KBM-7 (cell line): ENCODE measurements around the gene HPGDS.
"Not testable (repeated sequence)": the region's sequence is repeated elsewhere in the genome, so short reads cannot be mapped to it uniquely, and the experiment has no call there.

Source experiments
- DNase-seq: peaks from one replicate; pipeline ENCODE4 v3.0.0-alpha.2; 2015
- in situ Hi-C: fragments of 300-500 bp; cut with MboI; formaldehyde crosslinking; loops from 2 replicates; pipeline ENCODE4 v1.14.3; 2020; ENCODE audit warnings: low sequenced_read_pairs, low pct_unique_long_range_greater_than_20kb, mixed read lengths

HPGDS gene

GRCh38 chr4:94342694-94343093 lies at the start of gene HPGDS:
TSS of gene HPGDS (minus strand) at chr4:94342836. CDS start at chr4:94334629, 8,207 bp downstream.
- DNase-seq, result peak; percentile 50
- in situ Hi-C loops, result no loop called here

GRCh38 chr4:94390804-94391410 lies 48.3 kb upstream of the HPGDS start:
- in situ Hi-C loops, result no loop called here
- DNase-seq, result peak; percentile 42

- DNase-seq, result no peak
- in situ Hi-C loops, result no loop called here
These were observed 47.1 kb upstream of the HPGDS start for GRCh38 chr4:94389595-94390267.

- in situ Hi-C loops, DNase-seq: not testable (repeated sequence)
These were observed 45.3 kb upstream of the HPGDS start for GRCh38 chr4:94387965-94388364.

- in situ Hi-C loops, DNase-seq: not testable (repeated sequence)
These were observed 42.8 kb upstream of the HPGDS start for GRCh38 chr4:94385452-94385851.

- DNase-seq, in situ Hi-C loops: not testable (repeated sequence)
These were observed 40.3 kb upstream of the HPGDS start for GRCh38 chr4:94382891-94383290.

GRCh38 chr4:94378047-94378446 lies 35.4 kb upstream of the HPGDS start:
- no peak for DNase-seq
- in situ Hi-C loops, result no loop called here

GRCh38 chr4:94377294-94377693 lies 34.7 kb upstream of the HPGDS start:
- DNase-seq, result no peak
- in situ Hi-C loops, result no loop called here

- no peak for DNase-seq
- in situ Hi-C loops, result no loop called here
These were observed 32.7 kb upstream of the HPGDS start for GRCh38 chr4:94375364-94375763.

- in situ Hi-C loops, result no loop called here
- DNase-seq, result no peak
These were observed 31.1 kb upstream of the HPGDS start for GRCh38 chr4:94373752-94374151.

GRCh38 chr4:94372991-94373390 lies 30.4 kb upstream of the HPGDS start:
- DNase-seq, result no peak
- in situ Hi-C loops, result no loop called here

- no peak for DNase-seq
- in situ Hi-C loops, result no loop called here
These were observed 29.8 kb upstream of the HPGDS start for GRCh38 chr4:94372228-94372978.

- in situ Hi-C loops, result no loop called here
- DNase-seq, result no peak
These were observed 28.7 kb upstream of the HPGDS start for GRCh38 chr4:94371290-94371689.

GRCh38 chr4:94370533-94371254 lies 28.1 kb upstream of the HPGDS start:
- in situ Hi-C loops, result no loop called here

GRCh38 chr4:94369046-94369445 lies 26.4 kb upstream of the HPGDS start:
- DNase-seq, result no peak
- in situ Hi-C loops, result no loop called here

More at GRCh38 chr4:94370533-94371254, 28.1 kb upstream of the HPGDS start:
- no peak for DNase-seq

- in situ Hi-C loops, result no loop called here
- DNase-seq, result no peak
These were observed 25.8 kb upstream of the HPGDS start for GRCh38 chr4:94368459-94368858.

GRCh38 chr4:94365304-94365703 lies 22.7 kb upstream of the HPGDS start:
- no peak for DNase-seq
- in situ Hi-C loops, result no loop called here

GRCh38 chr4:94364527-94364926 lies 21.9 kb upstream of the HPGDS start:
- in situ Hi-C loops, result no loop called here
- DNase-seq, result no peak

GRCh38 chr4:94363136-94363655 lies 20.6 kb upstream of the HPGDS start:
- in situ Hi-C loops, result no loop called here

More at GRCh38 chr4:94363136-94363655, 20.6 kb upstream of the HPGDS start:
- no peak for DNase-seq
